BLaER1 treated with 17β-estradiol and CSF1 and Interleukin-3, amounts not matched to agents 10 nM and 100 nM (cell line): ENCODE data around the gene HELLS.

ENCODE experiments used
- H3K27ac ChIP-seq, 11 experiments: shearing (Covaris generic); formaldehyde crosslinking; 2 replicates each; pipeline ENCODE4 v1.8.1; 2022
- H3K27me3 ChIP-seq, 11 experiments: shearing (Covaris generic); formaldehyde crosslinking; 2 replicates each; pipeline ENCODE4 v1.8.1; 2022
- H3K36me3 ChIP-seq, 11 experiments: shearing (Covaris generic); formaldehyde crosslinking; 2 replicates each; pipeline ENCODE4 v1.8.1; 2022
- H3K4me1 ChIP-seq, 10 experiments: shearing (Covaris generic); formaldehyde crosslinking; 2 replicates each; pipeline ENCODE4 v1.8.1; 2022
- H3K4me2 ChIP-seq, 11 experiments: shearing (Covaris generic); formaldehyde crosslinking; 2 replicates each; pipeline ENCODE4 v1.8.1; 2022
- H3K4me3 ChIP-seq, 10 experiments: shearing (Covaris generic); formaldehyde crosslinking; 2 replicates each; pipeline ENCODE4 v1.8.1; 2022
- H3K9ac ChIP-seq, 11 experiments: shearing (Covaris generic); formaldehyde crosslinking; 2 replicates each; pipeline ENCODE4 v1.8.1; 2022
- H3K9me3 ChIP-seq, 11 experiments: shearing (Covaris generic); formaldehyde crosslinking; replicated peaks in 1 of 11; 2 replicates each; pipeline ENCODE4 v1.8.1; 2022
- H4K20me1 ChIP-seq, 11 experiments: shearing (Covaris generic); formaldehyde crosslinking; 2 replicates each; pipeline ENCODE4 v1.8.1; 2022
- Cebpa-rat ChIP-seq, 11 experiments: shearing (Covaris generic); IDR thresholded peaks; 2 replicates each; pipeline ENCODE4 v1.8.1; 2022

The HELLS gene

GRCh38 chr10:94591461-94592205, 46.0 kb downstream of the HELLS start:
- H3K4me2 ChIP-seq: no peak overlapping the region
- TF ChIP-seq Cebpa-rat (IDR thresholded peaks at IDR 0.05): no peak
- no peak overlapping the region for H3K9ac ChIP-seq
- no peaks in the 10 kb centered on the region for H3K4me1 ChIP-seq
- no peak overlapping the region for H3K4me3 ChIP-seq
- peaks cover 5 to 100% (median 95%) of the 10 kb centered on the region in 11 experiments; a peak in 20 of 22 replicates for H3K36me3 ChIP-seq
- H3K27ac ChIP-seq: no peak overlapping the region
- no peaks in the 10 kb centered on the region; a peak in 1 of 22 replicates for H4K20me1 ChIP-seq
- no peaks in the 10 kb centered on the region for H3K27me3 ChIP-seq
- no peaks in the 10 kb centered on the region for H3K9me3 ChIP-seq

- no peak overlapping the region for H3K27ac ChIP-seq
Measured at GRCh38 chr10:94602729-94603515, 57.3 kb downstream of the HELLS start.

GRCh38 chr10:94607111-94607510, 61.5 kb downstream of the HELLS start:
- Histone ChIP-seq H4K20me1 (no peaks in the 10 kb centered on the region), H3K9ac (no peak overlapping the region), H3K4me2 (no peak overlapping the region), H3K9me3 (no peaks in the 10 kb centered on the region), H3K27ac (no peak overlapping the region), H3K4me1 (no peaks in the 10 kb centered on the region), H3K36me3 (peaks cover 4 to 100% (median 90%) of the 10 kb centered on the region in 11 experiments; a peak in 20 of 22 replicates), H3K27me3 (no peaks in the 10 kb centered on the region), H3K4me3 (no peak overlapping the region)
- TF ChIP-seq Cebpa-rat (IDR thresholded peaks at IDR 0.05): no peak

More at GRCh38 chr10:94602729-94603515, 57.3 kb downstream of the HELLS start:
- Histone ChIP-seq H3K4me1 (no peaks in the 10 kb centered on the region), H3K27me3 (no peaks in the 10 kb centered on the region), H3K9me3 (no peaks in the 10 kb centered on the region), H4K20me1 (no peaks in the 10 kb centered on the region; a peak in 1 of 22 replicates), H3K9ac (no peak overlapping the region), H3K4me3 (no peak overlapping the region), H3K4me2 (no peak overlapping the region), H3K36me3 (peaks cover 4 to 100% (median 92%) of the 10 kb centered on the region in 11 experiments; a peak in 20 of 22 replicates)
- TF ChIP-seq Cebpa-rat (IDR thresholded peaks at IDR 0.05): no peak

GRCh38 chr10:94608559-94608958, 63.0 kb downstream of the HELLS start:
- no peak overlapping the region for H3K4me2 ChIP-seq
- no peak overlapping the region for H3K4me3 ChIP-seq
- no peaks in the 10 kb centered on the region for H3K4me1 ChIP-seq
- no peaks in the 10 kb centered on the region for H3K9me3 ChIP-seq
- no peak overlapping the region for H3K27ac ChIP-seq
- no peak for TF ChIP-seq Cebpa-rat (IDR thresholded peaks at IDR 0.05)
- no peak overlapping the region for H3K9ac ChIP-seq
- no peaks in the 10 kb centered on the region for H3K27me3 ChIP-seq
- no peaks in the 10 kb centered on the region for H4K20me1 ChIP-seq
- peaks cover 0 to 93% (median 80%) of the 10 kb centered on the region in 11 experiments; a peak in 18 of 22 replicates for H3K36me3 ChIP-seq

- no peak for TF ChIP-seq Cebpa-rat (IDR thresholded peaks at IDR 0.05)
- Histone ChIP-seq H4K20me1 (no peaks in the 10 kb centered on the region), H3K27me3 (no peaks in the 10 kb centered on the region), H3K4me1 (no peaks in the 10 kb centered on the region), H3K9ac (no peak overlapping the region), H3K4me3 (no peak overlapping the region), H3K36me3 (peaks cover 0 to 39% (median 28%) of the 10 kb centered on the region in 11 experiments; a peak in 17 of 22 replicates), H3K9me3 (no peaks in the 10 kb centered on the region), H3K4me2 (no peak overlapping the region), H3K27ac (no peak overlapping the region)
Measured at GRCh38 chr10:94614558-94614957, 69.0 kb downstream of the HELLS start.

GRCh38 chr10:94617389-94617944, 71.9 kb downstream of the HELLS start:
- no peak overlapping the region for H3K4me2 ChIP-seq
- H3K9ac ChIP-seq: no peak overlapping the region
- no peak overlapping the region for H3K27ac ChIP-seq
- TF ChIP-seq Cebpa-rat (IDR thresholded peaks at IDR 0.05): no peak
- H3K4me3 ChIP-seq: no peak overlapping the region
- peaks cover 0 to 10% (median 2%) of the 10 kb centered on the region in 11 experiments; a peak in 6 of 22 replicates for H3K36me3 ChIP-seq
- H3K4me1 ChIP-seq: peaks cover 0 to 7% (median 0%) of the 10 kb centered on the region in 10 experiments; a peak in 8 of 20 replicates
- H3K9me3 ChIP-seq: no peaks in the 10 kb centered on the region
- no peaks in the 10 kb centered on the region for H4K20me1 ChIP-seq
- no peaks in the 10 kb centered on the region for H3K27me3 ChIP-seq

GRCh38 chr10:94622666-94623205, 77.1 kb downstream of the HELLS start:
- Histone ChIP-seq H3K4me1 (peaks cover 0 to 12% (median 0%) of the 10 kb centered on the region in 10 experiments; a peak in 8 of 20 replicates), H3K9ac (no peak overlapping the region), H3K27ac (no peak overlapping the region), H3K9me3 (no peaks in the 10 kb centered on the region; a peak in 1 of 22 replicates), H3K4me3 (no peak overlapping the region), H3K27me3 (no peaks in the 10 kb centered on the region), H3K36me3 (no peaks in the 10 kb centered on the region), H4K20me1 (no peaks in the 10 kb centered on the region), H3K4me2 (peak overlapping the region in 2 of 11 experiments; percentile 36 to 40; a peak in 3 of 22 replicates)
- no peak for TF ChIP-seq Cebpa-rat (IDR thresholded peaks at IDR 0.05)

- H3K27me3 ChIP-seq: no peaks in the 10 kb centered on the region
- H3K27ac ChIP-seq: no peak overlapping the region
- H3K4me2 ChIP-seq: no peak overlapping the region
- TF ChIP-seq Cebpa-rat (IDR thresholded peaks at IDR 0.05): no peak
- peaks cover 0 to 12% (median 0%) of the 10 kb centered on the region in 10 experiments; a peak in 8 of 20 replicates for H3K4me1 ChIP-seq
- H3K9ac ChIP-seq: no peak overlapping the region
- no peaks in the 10 kb centered on the region; a peak in 1 of 22 replicates for H3K9me3 ChIP-seq
- H3K36me3 ChIP-seq: no peaks in the 10 kb centered on the region
- H4K20me1 ChIP-seq: no peaks in the 10 kb centered on the region
- no peak overlapping the region for H3K4me3 ChIP-seq
Measured at GRCh38 chr10:94623572-94623971, 78.0 kb downstream of the HELLS start.

- H3K9me3 ChIP-seq: peaks cover 0 to 2% (median 0%) of the 10 kb centered on the region in 11 experiments; a peak in 2 of 22 replicates
- H3K4me2 ChIP-seq: no peak overlapping the region
- no peak for TF ChIP-seq Cebpa-rat (IDR thresholded peaks at IDR 0.05)
- no peak overlapping the region for H3K9ac ChIP-seq
- no peak overlapping the region for H3K4me3 ChIP-seq
- no peaks in the 10 kb centered on the region for H3K36me3 ChIP-seq
- peaks cover 2 to 14% (median 3%) of the 10 kb centered on the region in 10 experiments; a peak in 14 of 20 replicates for H3K4me1 ChIP-seq
- no peaks in the 10 kb centered on the region for H3K27me3 ChIP-seq
- H3K27ac ChIP-seq: no peak overlapping the region
- no peaks in the 10 kb centered on the region for H4K20me1 ChIP-seq
Measured at GRCh38 chr10:94626476-94626875, 80.9 kb downstream of the HELLS start.
